Subcutaneous adipose tissue (tissue), 4 donors: ENCODE data around the gene WNK2. TPM values are rescaled to one million over a fixed set of nuclear protein-coding genes. Genes with fewer than 3 reads are reported as not detected.

Experiments
- total RNA-seq, 4 donors: library from RNA; depleted of rRNA; stranded (reverse); fragments of >200 nt; gene quantifications; one replicate each; pipeline ENCODE4 v1.1.0, GENCODE V29; 2016
- TF ChIP-seq, protein P1 (sequence below): fragments of 450-650 bp; IDR thresholded peaks from one replicate; pipeline ENCODE4 v1.5.1; 2016; ENCODE audit warnings: low read depth, mild to moderate bottlenecking, control low read depth, antibody characterized with exemption, moderate library complexity

The WNK2 gene
- total RNA-seq, 4 donors from 2014 or later = not detected

DNA sequence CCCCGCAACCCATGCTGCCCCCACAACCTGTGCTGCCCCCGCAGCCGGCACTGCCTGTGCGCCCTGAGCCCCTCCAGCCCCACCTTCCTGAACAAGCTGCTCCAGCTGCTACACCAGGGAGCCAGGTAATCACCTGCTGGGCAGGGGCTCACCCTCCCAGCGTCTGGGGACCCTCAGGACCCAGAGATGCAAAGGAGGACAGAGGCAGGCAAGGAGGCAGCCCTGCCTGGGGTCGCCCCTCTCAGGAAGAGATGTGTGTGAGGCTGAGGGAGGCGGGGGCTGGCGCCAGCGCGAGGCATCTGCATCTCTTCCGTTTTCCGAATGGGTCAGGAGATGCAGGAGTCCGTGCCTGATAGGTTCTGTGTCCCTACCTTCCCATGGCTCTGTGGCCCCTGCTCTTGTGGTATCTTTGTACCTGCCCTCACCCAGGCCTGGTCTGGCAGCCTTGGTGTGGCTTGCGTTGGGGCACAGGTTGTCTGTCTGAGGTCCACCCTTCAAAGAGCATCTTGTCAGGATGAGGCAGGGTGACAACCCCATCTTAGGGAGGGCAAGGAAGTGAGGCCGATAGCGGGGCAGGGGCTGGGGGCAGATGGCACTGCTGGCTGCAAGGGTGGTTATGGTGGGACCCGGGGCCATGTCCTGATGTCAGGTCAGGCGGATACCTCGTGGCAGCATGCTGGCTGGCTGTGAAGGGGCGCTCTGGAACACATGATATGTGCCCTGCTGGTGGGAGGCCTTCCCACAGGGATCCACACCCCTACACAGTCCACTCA lies 75.7 kb downstream of the WNK2 start:
- TF ChIP-seq, protein P1, sequence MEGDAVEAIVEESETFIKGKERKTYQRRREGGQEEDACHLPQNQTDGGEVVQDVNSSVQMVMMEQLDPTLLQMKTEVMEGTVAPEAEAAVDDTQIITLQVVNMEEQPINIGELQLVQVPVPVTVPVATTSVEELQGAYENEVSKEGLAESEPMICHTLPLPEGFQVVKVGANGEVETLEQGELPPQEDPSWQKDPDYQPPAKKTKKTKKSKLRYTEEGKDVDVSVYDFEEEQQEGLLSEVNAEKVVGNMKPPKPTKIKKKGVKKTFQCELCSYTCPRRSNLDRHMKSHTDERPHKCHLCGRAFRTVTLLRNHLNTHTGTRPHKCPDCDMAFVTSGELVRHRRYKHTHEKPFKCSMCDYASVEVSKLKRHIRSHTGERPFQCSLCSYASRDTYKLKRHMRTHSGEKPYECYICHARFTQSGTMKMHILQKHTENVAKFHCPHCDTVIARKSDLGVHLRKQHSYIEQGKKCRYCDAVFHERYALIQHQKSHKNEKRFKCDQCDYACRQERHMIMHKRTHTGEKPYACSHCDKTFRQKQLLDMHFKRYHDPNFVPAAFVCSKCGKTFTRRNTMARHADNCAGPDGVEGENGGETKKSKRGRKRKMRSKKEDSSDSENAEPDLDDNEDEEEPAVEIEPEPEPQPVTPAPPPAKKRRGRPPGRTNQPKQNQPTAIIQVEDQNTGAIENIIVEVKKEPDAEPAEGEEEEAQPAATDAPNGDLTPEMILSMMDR = no peak

DNA sequence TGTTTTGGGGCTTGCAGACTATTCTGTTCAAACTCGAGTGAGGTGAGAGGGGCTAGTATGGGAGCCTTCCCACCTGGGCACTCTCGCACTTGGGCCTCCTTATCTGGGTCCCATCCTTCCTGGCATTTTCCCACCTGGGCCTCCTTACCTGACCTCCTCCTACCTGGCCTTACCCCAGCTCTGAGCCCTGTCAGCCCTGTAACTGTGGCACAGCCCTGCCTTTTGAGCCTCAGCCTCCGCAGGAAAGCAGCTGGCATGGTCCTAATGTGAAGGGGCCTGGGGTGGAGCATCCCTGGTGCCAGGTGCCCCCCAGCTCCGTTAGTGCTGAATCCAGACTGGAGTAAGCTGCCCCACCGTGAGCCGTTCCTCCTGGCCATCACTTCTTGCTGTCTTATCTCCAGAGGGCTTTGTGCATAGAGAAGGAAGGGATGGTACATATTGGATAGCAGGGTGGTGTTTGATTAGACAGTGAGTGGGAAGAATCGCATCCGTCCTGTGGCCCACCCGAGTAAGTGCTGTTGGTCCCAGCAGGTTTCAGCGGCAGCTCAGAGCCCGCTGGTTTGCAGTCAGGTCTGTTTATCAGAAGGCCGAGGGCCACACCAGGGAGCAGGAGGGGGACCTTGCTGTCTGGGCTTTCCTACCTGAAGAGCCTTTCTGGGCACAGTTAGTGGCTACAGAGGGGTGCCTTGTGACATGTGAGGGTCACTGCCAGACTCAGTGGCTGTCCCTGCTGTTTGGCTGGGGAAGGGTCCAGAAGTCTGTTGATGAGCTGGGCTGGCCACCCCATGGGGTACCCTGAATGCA lies 76.5 kb downstream of the WNK2 start:
- TF ChIP-seq, protein P1 = no peak

DNA sequence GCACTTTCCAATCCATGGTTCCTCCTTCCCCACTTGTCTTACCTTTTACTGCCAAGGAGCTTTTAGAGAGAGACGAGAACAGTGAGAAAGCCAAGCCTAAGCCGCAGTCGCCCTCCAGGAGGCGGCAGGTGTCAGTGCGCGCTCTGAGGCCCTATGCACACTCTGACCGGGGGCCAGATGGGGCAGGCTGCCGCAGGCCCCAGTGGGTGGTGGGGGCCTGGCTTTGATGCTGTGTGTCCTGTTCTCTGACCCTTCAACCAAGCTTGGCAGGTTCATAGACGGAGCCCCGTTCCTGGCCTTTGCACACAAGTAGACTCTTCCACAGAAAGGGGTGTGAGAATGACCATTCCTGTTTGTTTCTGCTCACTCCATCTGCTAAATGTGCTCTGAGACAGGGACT lies 77.3 kb downstream of the WNK2 start:
- TF ChIP-seq, protein P1 = no peak

DNA sequence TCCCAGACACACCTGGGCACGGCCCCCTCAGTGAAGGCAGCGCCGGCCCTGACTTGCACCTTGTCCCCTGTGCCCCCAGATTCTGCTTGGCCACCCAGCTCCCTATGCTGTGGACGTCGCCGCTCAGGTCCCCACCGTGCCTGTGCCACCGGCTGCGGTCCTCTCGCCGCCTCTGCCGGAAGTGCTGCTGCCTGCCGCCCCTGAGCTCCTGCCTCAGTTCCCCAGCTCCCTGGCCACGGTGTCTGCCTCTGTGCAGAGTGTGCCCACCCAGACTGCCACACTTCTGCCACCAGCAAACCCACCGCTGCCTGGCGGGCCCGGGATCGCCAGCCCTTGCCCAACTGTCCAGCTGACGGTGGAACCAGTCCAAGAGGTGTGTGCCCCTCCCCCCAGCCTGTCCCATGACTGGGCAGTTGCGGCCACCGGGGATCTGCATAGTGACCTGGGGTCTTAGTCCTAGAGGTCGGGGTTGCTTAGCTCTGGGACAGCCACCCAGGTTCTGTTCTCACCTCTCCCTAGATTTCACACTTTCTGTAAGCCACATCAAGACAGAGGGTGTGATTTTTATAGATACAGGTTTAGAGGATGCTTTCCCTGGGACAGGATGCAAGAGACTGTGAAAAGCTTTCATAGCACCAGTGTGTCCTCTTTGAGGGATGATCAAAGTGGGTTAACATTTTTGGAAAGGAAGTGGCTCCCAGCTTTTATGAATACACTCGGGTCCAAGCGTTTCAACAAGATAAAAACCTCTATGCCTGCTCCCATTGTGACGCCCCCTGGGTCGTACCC lies 78.0 kb downstream of the WNK2 start:
- TF ChIP-seq, protein P1 = no peak

DNA sequence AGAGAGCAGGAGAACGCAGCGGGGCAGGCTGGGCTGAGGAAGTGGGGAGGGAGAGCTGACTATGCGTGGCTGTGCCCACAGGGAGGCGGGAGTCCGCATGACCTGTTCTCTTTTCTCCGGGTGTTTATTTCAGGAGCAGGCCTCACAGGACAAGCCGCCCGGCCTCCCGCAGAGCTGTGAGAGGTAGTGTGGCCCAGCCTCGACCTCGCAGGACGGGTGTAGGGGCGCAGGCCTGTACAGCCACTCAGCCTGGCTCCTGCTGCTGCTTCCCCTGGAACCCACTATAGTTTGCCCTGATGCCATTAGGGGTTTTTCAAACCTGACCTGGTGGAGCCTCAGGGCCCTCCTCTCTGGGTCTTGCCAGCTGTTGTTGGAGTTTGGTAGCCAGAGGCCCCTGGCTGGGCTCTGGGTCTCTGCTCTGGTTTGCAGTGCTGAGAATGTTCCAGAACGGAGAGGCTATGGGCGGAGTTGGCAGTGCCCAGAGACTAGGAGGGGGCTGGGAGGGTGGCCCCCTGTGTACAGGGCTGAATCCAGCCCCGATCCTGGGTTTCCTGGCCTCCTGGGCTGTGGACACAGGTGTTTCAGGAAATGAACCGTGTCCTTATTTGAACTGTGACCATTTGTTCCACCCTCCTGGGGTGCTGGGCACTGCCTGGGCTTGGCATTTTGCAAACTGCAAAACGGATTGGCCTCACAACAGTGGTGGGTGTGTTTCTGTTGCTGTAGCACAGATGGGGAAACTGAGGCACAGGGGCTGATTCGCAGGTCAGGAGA lies 78.8 kb downstream of the WNK2 start:
- TF ChIP-seq, protein P1 = no peak

DNA sequence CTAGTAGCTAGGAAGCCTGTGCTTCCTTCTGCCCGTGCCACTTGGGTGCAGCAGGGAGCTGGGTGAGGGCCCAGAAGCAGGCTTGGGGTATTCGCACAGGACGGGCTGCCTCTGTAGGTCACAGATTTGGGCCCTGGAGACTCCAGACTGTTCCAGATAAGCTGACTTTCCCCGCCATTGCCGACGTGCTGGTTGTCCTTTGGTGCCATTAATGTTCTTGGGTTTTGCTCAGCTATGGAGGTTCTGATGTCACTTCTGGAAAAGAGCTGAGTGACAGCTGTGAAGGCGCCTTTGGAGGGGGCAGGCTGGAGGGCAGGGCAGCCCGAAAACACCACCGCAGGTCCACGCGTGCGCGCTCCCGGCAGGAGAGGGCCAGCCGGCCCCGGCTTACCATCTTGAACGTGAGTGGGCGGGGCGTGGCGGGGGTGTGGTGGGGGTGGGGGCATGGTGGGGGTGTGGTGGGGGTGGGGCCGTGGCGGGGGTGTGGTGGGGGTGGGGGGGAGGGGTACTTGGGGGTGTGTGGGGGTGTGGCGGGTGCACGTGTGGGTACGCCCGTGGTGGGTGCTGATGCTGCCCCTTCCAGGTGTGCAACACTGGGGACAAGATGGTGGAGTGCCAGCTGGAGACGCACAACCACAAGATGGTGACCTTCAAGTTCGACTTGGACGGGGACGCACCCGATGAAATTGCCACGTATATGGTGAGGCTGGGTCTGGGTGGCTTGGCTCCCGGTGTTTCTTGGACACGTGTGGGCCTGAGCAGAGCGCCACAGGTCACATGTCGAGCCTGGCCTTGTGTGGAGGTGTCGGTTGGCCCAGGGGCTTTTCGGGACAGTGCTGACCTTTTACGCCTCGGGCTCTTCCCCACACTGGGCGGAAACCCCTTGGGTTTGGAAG lies 79.6 kb downstream of the WNK2 start:
- TF ChIP-seq, protein P1 = no peak
